Right lung (tissue), 5 donors: ENCODE data around the gene MAJIN. TPM values are rescaled to one million over a fixed set of nuclear protein-coding genes. Genes with fewer than 3 reads are reported as not detected.
A peak's percentile ranks its signal among the peaks of the same experiment; 100 is the strongest.

Experiments used
- DNase-seq, 2 donors: peaks; one replicate each; pipeline ENCODE4 v3.0.0-alpha.2; 2013
- polyA plus RNA-seq, 5 donors: library from polyadenylated mRNA; unstranded; fragments of 120-200 nt; gene quantifications; one replicate each; pipeline versions ENCODE4 v1.2.1 to v1.2.3, GENCODE V29; 2013; ENCODE audit warnings: inconsistent platforms in 1 of 5, low replicate concordance in 1 of 5; ENCODE audit not compliant: insufficient read length in 5 of 5, insufficient read depth in 1 of 5

MAJIN gene
- polyA plus RNA-seq, 5 donors, result not detected

GRCh38 chr11:64911689-64912088, 60.2 kb downstream of the MAJIN start:
- DNase-seq, result no peak

DNA sequence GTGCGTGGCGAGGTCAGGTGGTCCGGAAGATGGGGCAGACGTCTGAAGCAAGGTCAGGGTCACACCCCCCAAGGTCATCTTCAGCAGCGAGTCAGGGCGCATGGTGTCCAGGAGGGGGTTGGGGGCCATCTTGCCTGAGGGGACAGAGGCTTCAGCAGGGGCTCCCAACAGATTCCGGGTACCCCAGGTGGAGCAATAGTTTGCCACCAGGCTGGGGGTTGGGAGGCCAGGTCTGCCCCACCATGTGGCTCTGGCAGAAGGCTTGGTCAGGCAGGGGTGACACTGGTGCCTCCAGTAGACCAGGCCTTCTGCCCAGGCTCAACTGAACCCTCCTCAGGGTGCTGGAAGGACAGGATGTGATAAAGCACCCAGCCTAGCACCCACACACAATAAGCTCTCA, 60.8 kb downstream of the MAJIN start:
- no peak for DNase-seq

DNA sequence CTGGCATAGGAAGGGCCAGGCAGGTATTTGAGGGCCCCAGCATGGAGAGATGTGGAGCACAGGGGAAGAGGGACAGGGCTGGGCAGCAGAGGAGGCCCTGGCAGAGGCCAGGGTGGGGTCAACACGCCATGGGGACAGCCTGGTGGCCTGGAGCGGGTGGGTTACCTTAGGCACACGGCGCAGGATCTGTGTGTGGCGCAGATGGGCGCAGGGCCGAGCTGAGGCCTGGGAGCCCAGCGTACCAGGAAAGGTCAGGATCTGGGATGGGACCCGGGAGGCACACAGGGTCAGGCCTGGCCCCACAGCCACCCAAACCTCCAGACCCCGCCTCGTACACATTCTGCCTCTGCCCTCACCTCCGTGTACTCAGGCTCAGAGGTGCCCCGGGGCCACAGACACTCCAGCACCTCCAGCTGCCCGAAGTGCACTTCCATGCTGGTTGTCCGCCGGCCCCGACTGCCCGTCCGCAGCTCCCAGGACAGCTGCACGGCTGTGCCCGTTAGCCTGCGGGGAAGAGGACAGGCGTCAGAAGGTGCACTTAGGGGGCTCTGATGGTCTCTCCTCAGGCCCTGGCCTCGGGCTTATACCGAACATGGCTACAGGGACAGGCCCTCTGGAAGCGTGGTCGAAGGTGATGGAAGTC, 61.3 kb downstream of the MAJIN start:
- no peak for DNase-seq

DNA sequence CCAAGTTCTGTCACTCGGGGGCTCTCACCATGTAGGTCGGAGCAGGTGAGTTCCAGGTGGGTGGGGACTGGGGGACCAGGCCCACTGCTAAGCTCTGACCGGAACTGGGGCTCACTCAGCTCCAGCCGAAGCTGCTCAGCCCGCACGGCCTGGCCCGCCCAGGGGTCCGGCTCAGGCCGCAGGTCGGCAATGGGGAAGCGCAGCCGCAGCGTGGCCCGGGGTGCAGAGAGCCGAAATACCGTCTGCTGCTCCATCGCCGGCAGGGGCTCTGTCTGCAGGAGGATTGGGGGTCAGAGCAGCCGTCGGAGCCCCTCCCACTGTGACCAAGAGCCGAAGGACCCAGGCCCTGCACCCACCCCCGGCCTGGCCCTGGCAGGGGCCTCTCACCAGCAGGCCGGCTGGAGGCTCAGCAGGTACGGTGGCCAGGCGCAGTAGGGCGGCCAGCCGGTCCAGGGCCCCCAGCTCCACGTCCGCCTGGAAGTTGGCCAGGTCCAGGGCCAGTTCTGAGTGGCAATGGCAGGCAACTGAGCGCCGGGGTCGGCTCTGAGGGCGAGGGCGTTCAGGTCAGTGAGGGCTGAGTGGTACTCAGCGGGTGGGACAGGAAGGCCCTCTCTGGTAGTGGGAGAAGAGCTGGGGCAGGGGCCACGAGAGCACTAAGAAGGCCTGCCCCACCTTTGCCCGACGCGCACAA, 62.1 kb downstream of the MAJIN start:
- no peak for DNase-seq

DNA sequence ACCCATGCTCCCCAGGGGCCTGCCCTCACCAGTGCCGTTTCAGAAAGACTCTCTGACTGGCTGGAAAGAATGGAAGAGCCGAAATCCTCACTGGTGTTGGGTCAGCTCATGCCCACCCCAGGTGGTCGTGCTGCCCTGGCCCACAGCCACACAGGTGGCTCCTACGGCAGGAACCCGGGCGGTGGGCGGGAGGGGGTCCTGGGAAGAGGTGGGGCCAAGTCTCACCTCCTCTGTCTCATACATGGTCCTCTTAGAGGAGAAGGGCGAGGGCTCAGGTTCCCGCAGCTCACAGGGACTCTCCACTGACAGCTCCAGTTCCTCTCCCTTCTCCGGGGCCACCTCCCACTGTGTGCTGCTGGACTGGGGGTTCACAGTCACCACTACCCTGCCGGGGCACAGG, 63.1 kb downstream of the MAJIN start:
- DNase-seq, result no peak

GRCh38 chr11:64906314-64906635, 65.6 kb downstream of the MAJIN start:
- DNase-seq, result no peak

DNA sequence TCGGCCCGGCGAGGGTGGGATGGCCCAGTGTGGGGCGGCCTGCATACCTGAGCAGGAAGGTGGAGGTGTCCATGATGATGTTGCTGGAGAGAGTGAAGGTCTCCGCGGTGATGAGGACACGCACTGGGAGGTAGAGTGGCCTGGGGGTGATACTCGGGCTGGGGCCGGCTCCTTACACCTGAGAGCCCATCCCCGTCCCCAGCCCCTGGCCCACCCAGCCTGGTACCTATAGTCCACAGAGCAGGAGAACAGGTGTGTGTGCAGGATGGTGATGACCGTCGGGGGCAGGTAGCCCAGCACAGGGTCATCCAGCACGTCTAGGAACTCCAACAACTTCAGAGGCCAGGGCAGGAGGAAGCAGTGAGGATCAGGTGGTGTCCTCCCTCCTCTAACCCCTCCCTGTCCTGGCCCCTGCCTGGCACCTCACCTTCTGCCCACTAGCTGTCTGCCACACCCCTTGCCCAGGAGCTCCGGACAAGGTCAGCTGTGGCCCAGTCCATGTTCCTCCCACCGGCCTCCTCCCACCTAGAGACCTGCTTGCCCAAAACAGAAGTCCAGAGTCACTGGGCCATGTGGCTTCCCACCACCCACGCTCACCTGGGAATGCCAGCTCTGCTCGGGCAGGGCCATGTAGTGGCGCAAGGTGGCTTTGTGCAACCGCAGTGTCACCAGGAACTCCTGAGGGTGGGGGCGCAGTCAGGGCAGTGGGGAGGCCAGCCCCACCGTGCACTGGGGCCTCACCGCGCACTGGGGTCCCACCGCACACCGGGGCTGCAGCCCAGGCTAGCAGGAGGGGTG, 66.2 kb downstream of the MAJIN start:
- no peak for DNase-seq

GRCh38 chr11:64903291-64903833, 68.5 kb downstream of the MAJIN start:
- DNase-seq, result no peak

DNA sequence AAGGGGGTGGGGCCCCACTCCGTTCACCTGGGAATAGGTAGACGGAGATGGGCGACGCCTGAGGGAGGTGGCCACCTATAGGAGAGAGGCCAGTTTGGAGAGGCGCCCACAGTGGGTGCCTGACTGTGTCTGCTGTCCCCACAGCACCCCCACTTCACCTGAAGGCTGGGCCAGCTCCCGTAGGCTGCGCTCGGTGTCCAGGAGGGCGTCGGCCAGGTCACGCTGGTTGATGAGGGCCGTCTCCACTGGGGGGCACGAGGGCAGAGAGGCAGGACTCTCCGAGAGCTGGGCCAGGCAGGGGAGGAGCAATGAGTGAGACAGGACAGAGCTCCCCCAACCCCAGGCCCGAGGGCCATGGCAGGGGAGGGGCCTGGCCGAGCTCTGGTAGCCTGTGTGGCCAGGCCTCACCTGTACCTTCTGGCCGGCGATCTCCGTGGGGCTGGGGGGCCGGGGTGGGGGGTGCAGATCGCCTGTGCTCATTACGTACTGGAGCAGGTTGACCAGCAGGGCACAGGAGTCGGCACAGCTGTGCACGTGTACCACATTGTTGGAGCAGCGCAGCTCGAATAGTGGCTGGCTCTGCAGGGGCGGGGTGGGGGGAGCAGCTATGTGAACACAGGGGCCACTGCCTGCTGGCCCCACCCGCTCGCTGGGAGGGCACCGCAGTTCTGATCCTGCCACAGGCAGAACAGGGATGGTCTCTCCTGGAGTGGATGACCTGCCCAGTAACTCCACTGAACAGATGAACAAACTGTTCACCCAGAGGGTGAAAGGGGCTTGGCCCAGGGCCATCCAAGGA, 69.6 kb downstream of the MAJIN start:
- no peak for DNase-seq

DNA sequence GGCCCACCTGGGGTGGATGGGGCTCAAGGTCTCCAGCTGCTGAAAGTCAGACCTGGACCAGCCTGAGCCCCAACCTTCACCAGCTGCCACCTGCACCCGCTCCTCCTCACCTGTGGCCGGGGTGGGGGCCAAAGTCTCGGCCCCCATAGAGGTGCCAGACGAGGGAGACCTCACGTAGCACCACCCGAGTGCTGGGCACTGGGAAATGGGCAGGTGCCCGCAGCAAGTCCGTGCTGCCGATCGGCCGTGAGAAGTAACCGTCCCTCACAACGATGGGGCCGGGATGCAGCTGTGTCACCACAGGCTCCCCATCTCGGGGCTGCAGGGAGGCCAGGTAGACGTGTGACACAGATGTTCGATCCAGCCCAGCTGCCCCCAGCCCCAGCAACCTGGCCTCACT, 71.1 kb downstream of the MAJIN start:
- DNase-seq, result no peak

- no peak for DNase-seq
These were observed 71.6 kb downstream of the MAJIN start for GRCh38 chr11:64900263-64900678.

- no peak for DNase-seq
These were observed 73.4 kb downstream of the MAJIN start for GRCh38 chr11:64898541-64898940.

DNA sequence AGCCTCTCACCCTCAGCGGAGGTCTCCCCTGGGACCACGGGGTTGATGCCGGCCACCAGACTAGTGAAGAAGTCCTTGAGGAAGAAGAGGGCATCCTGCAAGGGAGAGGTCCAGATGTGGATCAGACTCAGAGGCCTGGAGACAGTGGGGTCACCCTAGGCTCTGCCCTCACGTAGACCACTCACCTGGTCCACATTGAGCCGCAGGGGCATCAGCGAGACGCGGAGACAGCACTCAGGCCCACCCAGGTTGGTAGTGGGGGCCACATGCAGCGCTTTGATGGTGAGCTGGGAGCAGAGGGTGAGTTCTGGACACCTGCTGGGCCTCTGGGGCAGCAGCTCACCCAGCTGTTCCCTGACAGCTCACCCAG, 73.8 kb downstream of the MAJIN start:
- no peak for DNase-seq

DNA sequence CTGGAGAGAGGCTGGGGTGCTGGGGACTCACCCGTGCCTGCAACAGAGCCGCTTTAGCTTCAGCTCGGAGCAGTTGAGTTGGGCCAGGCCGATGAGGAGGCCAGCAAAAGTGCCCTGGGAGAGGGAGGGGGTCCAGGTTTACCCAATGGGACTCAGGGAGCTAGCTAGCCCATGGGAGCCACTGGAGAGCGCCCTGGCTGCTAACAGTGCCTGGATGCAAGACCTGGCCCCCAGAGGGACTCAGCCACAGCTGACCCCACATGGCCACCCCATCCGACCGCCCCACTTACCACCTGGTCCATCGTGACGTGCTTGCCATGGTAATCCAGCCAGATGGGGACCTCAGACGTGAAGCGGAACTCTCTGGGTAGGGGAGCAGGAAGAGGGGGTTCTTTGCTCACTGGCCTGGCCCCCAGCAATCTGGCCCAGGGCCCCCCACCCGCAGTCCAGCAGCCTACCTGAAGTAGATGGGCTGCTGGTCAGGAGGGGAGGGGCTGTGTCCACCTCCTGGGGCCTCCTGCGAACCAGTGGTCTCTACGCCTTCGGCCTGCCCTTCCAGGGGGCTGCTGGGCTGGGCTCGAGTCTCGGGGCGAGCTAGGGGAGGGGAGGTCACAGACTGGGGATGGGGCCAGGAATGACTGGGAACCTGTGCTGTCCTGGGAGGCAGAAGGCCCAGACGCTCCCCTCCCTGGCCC, 74.4 kb downstream of the MAJIN start:
- no peak for DNase-seq

- DNase-seq, result no peak
These were observed 75.4 kb downstream of the MAJIN start for GRCh38 chr11:64896448-64897022.

GRCh38 chr11:64894812-64895452, 77.0 kb downstream of the MAJIN start:
- no peak for DNase-seq

DNA sequence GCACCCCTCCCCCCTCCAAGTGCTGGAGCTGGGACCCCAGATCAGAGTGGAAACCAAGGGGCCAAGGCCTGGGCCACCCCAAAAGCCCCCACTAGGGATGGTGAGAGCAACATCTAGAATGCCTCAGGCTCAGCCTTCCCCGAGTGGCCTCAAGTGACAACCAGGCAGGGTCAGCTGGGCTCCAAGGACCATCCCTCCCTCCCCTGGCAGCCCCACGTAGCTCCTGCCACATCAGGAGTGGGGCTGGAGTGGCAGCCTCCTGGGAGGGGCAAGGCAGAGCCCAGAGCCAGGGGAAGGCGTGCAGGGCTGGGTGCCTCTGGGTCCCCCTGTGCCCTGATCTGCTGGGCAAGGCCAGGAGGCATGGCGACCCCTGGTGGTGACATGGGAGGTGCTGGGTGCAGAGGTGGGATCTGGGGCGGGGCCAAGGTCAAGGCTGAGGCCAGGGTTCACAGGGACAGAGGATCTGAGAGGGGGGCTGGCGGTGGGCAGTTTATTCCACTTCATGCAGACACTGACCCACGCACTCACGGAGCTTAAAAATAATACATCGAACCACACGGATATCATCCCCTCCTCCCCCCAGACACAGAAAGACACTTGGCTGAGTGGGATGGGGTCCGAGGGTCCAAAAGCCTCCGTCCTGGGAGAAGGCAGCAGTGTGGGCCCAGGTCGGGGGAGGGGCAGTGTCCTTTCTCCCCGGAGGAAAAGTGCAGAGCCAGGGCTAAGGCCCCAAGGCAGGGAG, 77.7 kb downstream of the MAJIN start:
- peak; percentile 49 to 58 for DNase-seq

GRCh38 chr11:64893194-64894069, 78.5 kb downstream of the MAJIN start:
- DNase-seq, result no peak

- DNase-seq, result no peak
These were observed 79.1 kb downstream of the MAJIN start for GRCh38 chr11:64892838-64893193.
